ENCODE data around the gene GPSM1.

GPSM1 gene

DNA sequence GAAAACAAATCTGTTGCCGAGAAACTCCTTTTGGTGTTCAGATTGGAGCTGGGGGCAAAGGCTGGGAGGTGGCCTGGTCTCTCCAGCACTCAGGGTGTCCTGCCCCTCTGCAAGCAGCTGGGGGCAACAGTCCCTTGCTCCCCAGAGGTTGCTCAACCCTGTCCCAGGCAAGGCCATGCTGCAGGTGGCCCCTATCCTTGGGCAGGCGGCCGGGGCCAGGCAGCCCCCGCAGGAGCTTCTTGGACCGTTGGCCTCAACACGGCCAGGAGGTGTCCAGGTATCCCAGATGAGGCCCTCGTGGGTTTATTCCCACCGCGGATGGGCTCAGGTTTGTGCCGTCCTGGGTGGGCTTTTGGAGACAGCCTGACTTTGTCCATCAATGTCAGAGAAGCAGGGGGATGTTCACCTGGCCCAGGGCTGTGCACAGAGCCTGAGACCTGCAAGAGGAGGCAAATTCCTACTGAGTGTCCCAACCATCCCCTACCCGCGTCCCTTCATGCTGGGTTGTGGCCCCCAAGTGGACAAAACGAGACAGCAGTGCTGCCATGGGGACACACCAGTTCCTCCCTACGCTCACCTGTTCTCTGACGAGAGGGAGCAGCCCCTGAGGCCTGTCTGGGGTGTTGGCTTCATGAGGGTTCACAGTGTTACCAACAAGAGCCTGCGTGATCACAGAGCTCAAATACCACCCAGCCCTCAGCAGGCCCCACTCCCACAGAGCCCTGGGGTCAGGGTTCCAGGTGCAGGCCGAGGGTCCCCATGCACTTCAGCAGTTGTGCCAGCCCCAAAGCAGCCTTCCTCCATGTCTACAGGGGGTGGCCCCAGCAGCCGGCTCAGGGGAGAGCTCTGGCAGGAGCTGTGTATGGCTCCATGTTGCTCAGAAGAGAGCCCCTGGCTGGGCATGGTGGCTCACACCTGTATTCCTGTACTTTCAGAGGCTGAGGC lies 14.0 kb upstream of the GPSM1 start:
- TF ChIP-seq, protein P1, sequence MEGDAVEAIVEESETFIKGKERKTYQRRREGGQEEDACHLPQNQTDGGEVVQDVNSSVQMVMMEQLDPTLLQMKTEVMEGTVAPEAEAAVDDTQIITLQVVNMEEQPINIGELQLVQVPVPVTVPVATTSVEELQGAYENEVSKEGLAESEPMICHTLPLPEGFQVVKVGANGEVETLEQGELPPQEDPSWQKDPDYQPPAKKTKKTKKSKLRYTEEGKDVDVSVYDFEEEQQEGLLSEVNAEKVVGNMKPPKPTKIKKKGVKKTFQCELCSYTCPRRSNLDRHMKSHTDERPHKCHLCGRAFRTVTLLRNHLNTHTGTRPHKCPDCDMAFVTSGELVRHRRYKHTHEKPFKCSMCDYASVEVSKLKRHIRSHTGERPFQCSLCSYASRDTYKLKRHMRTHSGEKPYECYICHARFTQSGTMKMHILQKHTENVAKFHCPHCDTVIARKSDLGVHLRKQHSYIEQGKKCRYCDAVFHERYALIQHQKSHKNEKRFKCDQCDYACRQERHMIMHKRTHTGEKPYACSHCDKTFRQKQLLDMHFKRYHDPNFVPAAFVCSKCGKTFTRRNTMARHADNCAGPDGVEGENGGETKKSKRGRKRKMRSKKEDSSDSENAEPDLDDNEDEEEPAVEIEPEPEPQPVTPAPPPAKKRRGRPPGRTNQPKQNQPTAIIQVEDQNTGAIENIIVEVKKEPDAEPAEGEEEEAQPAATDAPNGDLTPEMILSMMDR (conservative IDR thresholded peaks at IDR 0.05; ENCODE audit: control insufficient read depth, insufficient read depth, low read depth, low read length), result no peak
- H3K4me3 ChIP-seq (ENCODE audit: control insufficient read depth, low read depth, low read length), result no peak overlapping the region

DNA sequence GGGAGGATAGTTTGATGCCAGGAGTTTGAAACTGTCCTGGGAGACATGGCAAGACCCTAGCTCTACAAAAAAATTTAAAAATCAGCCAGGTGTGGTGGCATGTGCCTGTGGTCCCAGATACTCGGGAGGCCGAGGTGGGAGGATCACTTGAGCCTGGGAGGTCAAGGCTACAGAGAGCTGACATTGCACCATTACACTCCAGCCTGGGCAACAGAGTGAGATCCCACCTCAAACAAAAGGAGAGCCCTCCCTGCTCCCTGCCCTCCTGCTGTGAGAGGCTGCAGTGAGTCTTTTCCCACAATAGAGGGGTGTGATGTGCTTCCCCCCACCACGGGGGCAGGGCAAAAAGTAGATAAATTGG lies 13.3 kb upstream of the GPSM1 start:
- no peak for DNase-seq (ENCODE audit: low read depth)
- H3K4me3 ChIP-seq (ENCODE audit: control insufficient read depth, low read depth, low read length), result no peak overlapping the region
- TF ChIP-seq, protein P1 (conservative IDR thresholded peaks at IDR 0.05; ENCODE audit: control insufficient read depth, insufficient read depth, low read depth, low read length), result no peak

More for the DNA sequence above, 14.0 kb upstream of the GPSM1 start:
- no peak for DNase-seq (ENCODE audit: low read depth)

DNA sequence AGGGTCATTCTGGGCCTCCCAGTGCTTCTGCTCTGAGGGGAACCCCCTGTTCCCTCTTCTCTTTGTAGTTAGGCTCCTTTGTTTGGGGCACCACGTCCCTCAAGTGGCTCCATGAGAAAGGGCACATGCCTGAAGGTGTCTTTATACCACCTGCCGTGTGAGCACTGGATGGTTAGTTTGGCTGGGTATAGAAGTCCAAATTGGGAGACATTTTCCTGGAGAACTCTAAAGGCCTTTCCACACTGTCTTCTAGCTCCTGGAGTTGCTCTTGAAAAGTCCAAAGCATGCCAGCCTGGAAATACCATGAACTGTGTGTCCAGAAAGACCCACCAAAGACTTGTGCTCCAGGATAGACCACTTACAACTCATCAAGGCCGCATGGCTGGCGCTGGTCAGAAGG lies 12.4 kb upstream of the GPSM1 start:
- H3K4me3 ChIP-seq (ENCODE audit: control insufficient read depth, low read depth, low read length), result no peak overlapping the region
- TF ChIP-seq, protein P1 (conservative IDR thresholded peaks at IDR 0.05; ENCODE audit: control insufficient read depth, insufficient read depth, low read depth, low read length), result no peak
- no peak for DNase-seq (ENCODE audit: low read depth)

DNA sequence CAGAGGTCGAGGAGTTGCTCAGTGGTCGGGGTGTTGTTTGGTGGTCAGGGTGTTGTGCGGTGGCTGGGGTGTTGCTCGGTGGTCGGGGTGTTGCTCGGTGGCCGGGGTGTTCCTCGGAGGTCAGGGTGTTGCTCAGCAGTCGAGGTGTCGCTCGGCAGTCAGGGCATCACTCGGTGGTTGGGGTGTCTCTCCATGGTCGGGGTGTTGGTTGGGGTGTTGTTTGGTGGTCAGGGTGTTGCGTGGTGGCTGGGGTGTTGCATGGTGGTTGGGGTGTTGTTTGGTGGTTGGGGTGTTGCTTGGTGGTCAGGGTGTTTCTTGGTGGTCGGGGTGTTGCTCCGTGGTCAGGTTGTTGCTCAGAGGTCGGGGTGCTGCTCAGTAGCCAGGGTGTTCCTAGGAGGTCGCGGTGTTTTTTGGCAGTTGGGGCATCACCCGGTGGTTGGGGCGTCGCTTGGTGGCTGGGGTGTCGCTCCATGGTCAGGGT lies 11.0 kb upstream of the GPSM1 start:
- no peak for DNase-seq (ENCODE audit: low read depth)
- TF ChIP-seq, protein P1 (conservative IDR thresholded peaks at IDR 0.05; ENCODE audit: control insufficient read depth, insufficient read depth, low read depth, low read length), result no peak
- no peak overlapping the region for H3K4me3 ChIP-seq (ENCODE audit: control insufficient read depth, low read depth, low read length)

DNA sequence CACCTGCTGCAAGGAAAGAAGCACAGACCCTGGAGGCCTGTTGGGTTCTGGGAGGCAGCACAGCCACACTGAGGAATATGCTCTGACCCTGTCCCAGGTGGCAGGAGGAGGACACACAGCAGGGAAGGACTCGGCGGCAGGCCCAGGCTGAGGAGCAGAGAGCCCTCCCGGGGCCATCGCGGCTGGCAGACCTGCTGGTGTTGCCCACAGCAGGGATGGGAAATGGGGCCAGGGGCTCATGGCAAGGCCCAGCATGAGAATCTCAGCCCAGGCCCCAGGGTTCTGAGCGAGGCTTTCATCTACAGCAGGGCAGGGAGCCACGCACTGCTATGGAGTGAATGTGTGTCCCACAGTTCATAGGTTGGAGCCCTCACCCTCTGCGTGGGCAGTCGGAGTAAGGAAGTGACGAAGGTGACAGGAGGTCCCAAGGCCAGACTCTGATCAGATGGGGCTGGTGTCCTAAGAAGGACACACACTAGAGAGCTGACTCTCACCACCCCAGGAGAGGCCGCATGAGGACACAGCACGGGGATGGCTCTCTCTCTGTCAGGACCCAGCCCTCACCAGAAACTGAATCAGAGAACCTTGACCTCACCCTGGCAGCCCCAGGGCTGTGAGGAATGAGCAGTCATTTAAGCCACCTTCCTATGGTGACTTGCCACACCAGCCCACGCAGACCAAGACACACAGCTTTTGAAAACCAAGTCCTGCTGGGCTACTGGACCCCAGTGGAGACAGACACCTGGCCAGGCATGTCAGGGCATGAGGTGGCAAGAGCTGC lies 10.3 kb upstream of the GPSM1 start:
- no peak for DNase-seq (ENCODE audit: low read depth)
- TF ChIP-seq, protein P1 (conservative IDR thresholded peaks at IDR 0.05; ENCODE audit: control insufficient read depth, insufficient read depth, low read depth, low read length), result no peak
- no peak overlapping the region for H3K4me3 ChIP-seq (ENCODE audit: control insufficient read depth, low read depth, low read length)

DNA sequence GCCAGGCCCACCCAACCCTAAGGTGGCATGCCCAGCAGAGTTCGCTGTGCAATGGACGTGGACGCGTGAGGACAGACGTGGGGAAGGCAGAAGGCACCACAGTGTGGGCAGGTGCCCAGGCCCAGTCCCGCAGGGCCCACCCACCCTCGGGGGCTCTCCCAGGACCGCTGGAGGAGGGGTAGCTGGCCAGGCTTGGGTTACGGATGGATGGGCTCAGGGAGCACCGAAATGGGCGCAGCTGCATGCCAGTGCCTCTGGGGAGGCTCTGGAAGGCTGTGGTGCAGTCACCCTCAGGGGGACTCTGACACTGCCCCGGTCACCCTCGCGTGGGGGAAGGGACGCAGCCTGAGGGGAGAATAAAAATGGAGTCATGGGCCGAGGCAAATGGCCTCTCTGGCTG lies 9.6 kb upstream of the GPSM1 start:
- DNase-seq (ENCODE audit: low read depth), result no peak
- no peak overlapping the region for H3K4me3 ChIP-seq (ENCODE audit: control insufficient read depth, low read depth, low read length)
- TF ChIP-seq, protein P1 (conservative IDR thresholded peaks at IDR 0.05; ENCODE audit: control insufficient read depth, insufficient read depth, low read depth, low read length), result no peak

Data from fibroblast of mammary gland (primary cell).